AG09309 (cell line): ENCODE results near the gene HPN.
"Not testable (repeated sequence)": the region's sequence is repeated elsewhere in the genome, so short reads cannot be mapped to it uniquely, and the experiment has no call there.

ENCODE experiments used
- DNase-seq: peaks from one replicate; pipeline ENCODE4 v3.0.0-alpha.2; 2010; ENCODE audit warnings: low read depth
- H3K4me3 ChIP-seq: 2 replicates; pipeline ENCODE4 v1.5.1; 2011; ENCODE audit warnings: mild to moderate bottlenecking, low read depth, low read length, moderate library complexity; ENCODE audit not compliant: control insufficient read depth
- CTCF ChIP-seq: IDR thresholded peaks from 2 replicates; pipeline ENCODE4 v1.5.1; 2011; ENCODE audit warnings: mild to moderate bottlenecking, low read depth, low read length, inconsistent platforms; ENCODE audit not compliant: insufficient read depth, control insufficient read depth; ENCODE audit errors: missing control alignments

The HPN gene

DNA sequence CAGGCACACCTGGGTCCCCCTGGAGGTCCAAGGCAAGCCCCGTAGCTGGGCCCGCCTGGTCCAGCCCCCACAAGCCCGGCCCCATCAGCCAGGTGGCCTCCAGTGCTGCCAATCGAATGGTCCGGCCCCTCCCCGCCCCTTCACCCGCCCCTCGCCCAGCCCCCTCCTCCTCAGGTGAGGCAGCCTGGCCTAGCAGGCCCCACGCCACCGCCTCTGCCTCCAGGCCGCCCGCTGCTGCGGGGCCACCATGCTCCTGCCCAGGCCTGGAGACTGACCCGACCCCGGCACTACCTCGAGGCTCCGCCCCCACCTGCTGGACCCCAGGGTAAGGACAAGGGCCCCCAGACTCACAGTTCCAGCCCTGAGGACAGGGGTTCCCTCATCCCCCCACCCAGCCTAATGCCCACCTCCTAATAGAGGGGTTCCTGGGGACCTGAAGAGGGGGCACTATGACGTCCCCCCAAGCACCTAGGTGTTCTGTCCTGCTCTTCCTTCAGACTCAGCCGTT is at the start of gene HPN:
Gene HPN, plus strand, starts transcription at position 174 of the 508 bp plus-strand sequence. CDS start 786 bp downstream, outside the sequence.
- no peak for TF ChIP-seq CTCF
- H3K4me3 ChIP-seq = no peak within 1 kb of the TSS
- DNase-seq = no peak

GRCh38 chr19:34992582-34992981 is 48.9 kb upstream of the HPN start:
- not testable (repeated sequence) for DNase-seq, H3K4me3 ChIP-seq

DNA sequence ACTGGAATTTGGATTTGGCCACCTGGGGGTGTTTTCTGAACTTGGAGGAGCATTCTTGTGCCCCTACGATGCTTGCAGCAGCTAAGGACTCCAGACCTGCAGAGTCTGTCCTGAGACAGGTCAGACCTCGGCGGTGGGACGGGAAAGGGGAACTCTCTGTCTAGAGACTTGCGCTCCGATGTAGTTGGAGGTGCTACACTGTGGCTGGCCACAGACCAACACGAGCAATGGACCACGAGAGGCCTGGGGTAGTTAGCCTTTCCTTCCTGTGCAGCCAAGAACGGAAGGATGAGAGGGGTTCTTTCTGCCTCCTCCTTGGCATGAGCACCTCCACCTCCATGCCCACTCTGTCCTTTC is 47.3 kb upstream of the HPN start:
- TF ChIP-seq CTCF = no peak
- DNase-seq = no peak

DNA sequence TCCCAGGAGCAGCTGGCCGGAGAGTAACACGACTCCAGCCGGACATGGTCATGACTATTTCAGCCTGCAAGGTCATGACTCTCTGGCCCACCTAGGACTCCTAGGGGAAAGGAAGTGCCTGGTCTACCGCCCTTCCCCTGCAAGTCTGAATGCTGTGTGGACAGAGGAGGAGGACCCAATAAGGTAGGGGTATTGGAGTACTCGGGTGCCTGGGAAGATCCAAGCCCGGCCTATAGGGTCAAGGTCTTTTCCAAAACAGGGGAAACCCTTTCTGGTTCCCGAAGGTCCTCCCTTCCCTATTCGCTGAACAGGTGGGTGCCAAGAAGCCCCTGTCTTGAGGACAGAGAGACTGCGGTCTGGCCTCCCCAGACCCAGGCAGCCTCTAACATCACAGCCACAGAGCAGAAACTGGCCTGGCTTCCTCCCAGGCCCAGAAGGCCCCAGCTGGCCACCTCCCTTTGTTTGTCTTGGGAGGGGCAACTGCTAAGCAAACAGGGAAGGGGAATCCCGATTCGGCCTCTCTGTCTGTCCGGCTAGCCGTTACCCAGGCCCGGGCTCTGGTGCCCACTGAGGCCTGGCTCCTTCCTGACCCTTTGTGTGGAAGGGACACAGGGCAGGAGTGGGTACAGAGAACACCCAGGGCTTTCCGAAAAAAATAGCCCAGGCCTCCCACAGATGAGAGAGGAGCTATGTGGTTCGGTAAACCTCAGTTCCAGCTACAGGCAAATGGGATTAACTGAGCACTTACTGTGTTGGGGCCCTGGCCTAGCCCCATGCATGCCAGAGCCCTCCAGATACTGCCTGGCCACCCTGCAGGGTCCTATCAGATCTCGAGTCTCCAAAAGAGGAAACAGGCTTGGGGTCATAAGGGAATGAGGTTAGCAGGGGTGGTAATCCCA is 46.6 kb upstream of the HPN start:
- H3K4me3 ChIP-seq = no peak overlapping the region
- no peak for TF ChIP-seq CTCF
- DNase-seq = no peak

More for the DNA sequence above, 47.3 kb upstream of the HPN start:
- H3K4me3 ChIP-seq = no peak overlapping the region

GRCh38 chr19:34995551-34995950 is 46.0 kb upstream of the HPN start:
- no peak for DNase-seq
- TF ChIP-seq CTCF = no peak
- H3K4me3 ChIP-seq = no peak overlapping the region

- no peak overlapping the region for H3K4me3 ChIP-seq
- no peak for TF ChIP-seq CTCF
- no peak for DNase-seq
Measured at GRCh38 chr19:34997071-34997617, 44.4 kb upstream of the HPN start.

GRCh38 chr19:34998224-34998623 is 43.3 kb upstream of the HPN start:
- DNase-seq = not testable (repeated sequence)

More at GRCh38 chr19:34998224-34998623, 43.3 kb upstream of the HPN start:
- H3K4me3 ChIP-seq = not testable (repeated sequence)
